ENCODE measurements around the gene SORCS3. TPM values are rescaled to one million over a fixed set of nuclear protein-coding genes. Genes with fewer than 3 reads are reported as not detected.

Gene SORCS3
- total RNA-seq, 1 experiment from 2014 or later, result not detected

GRCh38 chr10:105042906-105043552 is 401.9 kb downstream of the SORCS3 start:
- Histone ChIP-seq H4K20me1 (ENCODE audit: insufficient read depth) (no peaks in the 10 kb centered on the region), H3K79me2 (ENCODE audit: insufficient read depth, low read length) (no peaks in the 10 kb centered on the region), H3K4me1 (ENCODE audit: control insufficient read depth in 1 of 2, insufficient read depth in 2 of 2, low read length in 2 of 2) (no peaks in the 10 kb centered on the region), H3K27me3 (ENCODE audit: insufficient read depth, low read length) (no peaks in the 10 kb centered on the region), H3K27ac (ENCODE audit: low read depth, low read length) (no peak overlapping the region), H3K4me2 (ENCODE audit: low read length) (no peak overlapping the region), H3K9ac (ENCODE audit: low read length) (no peak overlapping the region), H3K9me3 (ENCODE audit: control insufficient read depth in 1 of 2, insufficient read depth in 1 of 2, low read depth in 1 of 2, low read length in 2 of 2) (no peaks in the 10 kb centered on the region), H2AFZ (ENCODE audit: low read depth, low read length, poor library complexity, severe bottlenecking) (no peak overlapping the region), H3K36me3 (ENCODE audit: control insufficient read depth in 1 of 2, insufficient read depth in 2 of 2, low read length in 2 of 2) (no peaks in the 10 kb centered on the region), H3K9me2 (ENCODE audit: insufficient read depth) (no peaks in the 10 kb centered on the region), H3K4me3 (replicated peaks in 1 of 2; ENCODE audit: low read depth in 1 of 2, low read length in 2 of 2) (no peak overlapping the region)
- CTCF ChIA-PET, result no interaction called here
- intact Hi-C loops (cut with micrococcal nuclease), result no loop called here
- no peak for ATAC-seq
- no TSS peak for BruUV-seq (replicated peaks)
- DNase-seq (ENCODE audit: low read depth, low spot score), result no peak
- RAD21 ChIA-PET (ENCODE audit: low non-redundant PET in 1 of 2, low total read pairs in 2 of 2, uncharacterized antibody in 2 of 2, unreplicated experiment in 2 of 2), result no interaction called here
- POLR2A ChIA-PET, result no interaction called here
- TF ChIP-seq ZBTB33 (IDR thresholded peaks at IDR 0.05; ENCODE audit: extremely low read depth, insufficient replicate concordance, low read length) (no peak), POLR2AphosphoS5 (IDR thresholded peaks at IDR 0.05; ENCODE audit: low read depth, low read length) (no peak), ATF3 (IDR thresholded peaks at IDR 0.05) (no peak), EZH2phosphoT487 (IDR thresholded peaks at IDR 0.05; ENCODE audit: borderline replicate concordance) (no peak), ZNF274 (IDR thresholded peaks at IDR 0.05; ENCODE audit: low read depth, low read length) (no peak), MAX (IDR thresholded peaks at IDR 0.05) (no peak), ZFX (IDR thresholded peaks at IDR 0.05) (no peak), TCF7L2 (IDR thresholded peaks at IDR 0.05; ENCODE audit: borderline replicate concordance, extremely low read depth, insufficient read depth, insufficient read length) (no peak)
